Stomach (tissue), 4 donors: ENCODE results near the gene ZNF213.
A peak's percentile ranks its signal among the peaks of the same experiment; 100 is the strongest.

Source experiments
- POLR2A ChIP-seq, 4 donors: fragments of 450-650 bp; IDR thresholded peaks; one replicate each; pipeline ENCODE4 v1.6.1; 2016; ENCODE audit warnings: antibody characterized with exemption in 4 of 4, control low read depth in 2 of 4, mild to moderate bottlenecking in 1 of 4, moderate library complexity in 1 of 4
- TF ChIP-seq, protein P1 (sequence below), 7 experiments: fragments of 450-650 bp in 4 of 7; fragments of 200-600 bp in 3 of 7; sonication (generic) in 3 of 7; IDR thresholded peaks; one replicate each; pipeline ENCODE4 v1.5.1; 2016 to 2019; ENCODE audit warnings: antibody characterized with exemption in 7 of 7, control low read depth in 2 of 7, mild to moderate bottlenecking in 1 of 7

DNA sequence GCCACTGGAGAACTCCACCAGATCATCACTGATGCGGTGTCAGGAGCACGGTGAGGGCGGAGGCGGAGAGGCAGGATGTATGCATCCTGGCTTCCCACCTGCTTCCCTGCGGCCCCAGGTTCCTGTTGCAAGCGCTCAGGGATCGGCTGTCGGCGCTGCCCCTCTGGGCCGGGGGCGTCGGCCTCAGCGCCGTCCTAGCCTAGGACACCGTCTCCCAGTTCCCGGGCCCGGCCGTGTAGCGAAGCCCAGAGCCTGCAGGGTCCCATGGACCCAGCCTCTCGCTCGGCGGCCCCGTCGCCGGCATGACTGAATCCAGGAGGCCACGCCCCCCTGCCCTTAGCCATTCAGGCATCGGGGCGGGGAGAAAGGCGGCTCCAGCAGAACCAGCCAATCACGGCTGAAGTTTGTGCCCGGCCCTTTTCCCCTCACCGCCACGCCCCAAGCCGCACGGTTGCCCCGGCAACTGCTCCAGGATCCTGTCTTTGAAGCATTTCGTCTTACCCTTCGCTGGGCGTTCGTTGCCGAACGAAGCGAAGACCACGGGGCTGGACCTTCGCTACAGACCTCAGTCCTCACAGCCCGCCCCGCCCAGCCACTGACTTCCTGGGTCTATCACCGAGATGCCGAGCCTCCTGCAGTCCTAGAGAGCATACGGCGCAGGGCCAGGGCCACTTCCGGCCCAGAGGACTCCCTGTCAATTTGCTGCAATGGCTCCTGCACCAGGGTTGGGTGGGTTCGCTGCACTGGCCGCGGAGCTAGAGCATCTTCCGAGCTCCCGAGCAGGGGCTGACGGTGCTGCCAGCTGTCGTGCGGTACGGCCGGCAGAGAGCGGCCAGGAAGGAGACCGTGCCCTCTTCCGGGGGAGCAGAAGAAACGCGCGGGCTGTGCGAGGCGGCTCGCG, 10.6 kb upstream of the ZNF213 start:
- TF ChIP-seq, protein P1, sequence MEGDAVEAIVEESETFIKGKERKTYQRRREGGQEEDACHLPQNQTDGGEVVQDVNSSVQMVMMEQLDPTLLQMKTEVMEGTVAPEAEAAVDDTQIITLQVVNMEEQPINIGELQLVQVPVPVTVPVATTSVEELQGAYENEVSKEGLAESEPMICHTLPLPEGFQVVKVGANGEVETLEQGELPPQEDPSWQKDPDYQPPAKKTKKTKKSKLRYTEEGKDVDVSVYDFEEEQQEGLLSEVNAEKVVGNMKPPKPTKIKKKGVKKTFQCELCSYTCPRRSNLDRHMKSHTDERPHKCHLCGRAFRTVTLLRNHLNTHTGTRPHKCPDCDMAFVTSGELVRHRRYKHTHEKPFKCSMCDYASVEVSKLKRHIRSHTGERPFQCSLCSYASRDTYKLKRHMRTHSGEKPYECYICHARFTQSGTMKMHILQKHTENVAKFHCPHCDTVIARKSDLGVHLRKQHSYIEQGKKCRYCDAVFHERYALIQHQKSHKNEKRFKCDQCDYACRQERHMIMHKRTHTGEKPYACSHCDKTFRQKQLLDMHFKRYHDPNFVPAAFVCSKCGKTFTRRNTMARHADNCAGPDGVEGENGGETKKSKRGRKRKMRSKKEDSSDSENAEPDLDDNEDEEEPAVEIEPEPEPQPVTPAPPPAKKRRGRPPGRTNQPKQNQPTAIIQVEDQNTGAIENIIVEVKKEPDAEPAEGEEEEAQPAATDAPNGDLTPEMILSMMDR (IDR thresholded peaks at IDR 0.05): peak in 2 of 7 experiments; percentile 19
- TF ChIP-seq POLR2A (IDR thresholded peaks at IDR 0.05): no peak
